H9 (cell line): ENCODE measurements around the gene CTDSPL. TPM values are rescaled to one million over a fixed set of nuclear protein-coding genes. Genes with fewer than 3 reads are reported as not detected.

ENCODE experiments used
- DNase-seq: peaks from one replicate; pipeline ENCODE4 v3.0.0-alpha.2; 2017
- H2AFZ ChIP-seq: one replicate; pipeline ENCODE4 v1.6.1; 2013; ENCODE audit warnings: mild to moderate bottlenecking, low read length, control low read depth, moderate library complexity
- H2AK5ac ChIP-seq: 2 replicates; pipeline ENCODE4 v1.6.1; 2013; ENCODE audit warnings: low read length, control low read depth, mixed read lengths; ENCODE audit not compliant: insufficient read length
- H2BK120ac ChIP-seq: one replicate; pipeline ENCODE4 v1.6.1; 2013; ENCODE audit warnings: low read depth, mild to moderate bottlenecking, low read length, control low read depth, inconsistent platforms; ENCODE audit not compliant: poor library complexity, severe bottlenecking
- H2BK12ac ChIP-seq: 2 replicates; pipeline ENCODE4 v1.6.1; 2013; ENCODE audit warnings: low read length, control low read depth, mixed read lengths, low read depth; ENCODE audit not compliant: insufficient read length
- H2BK15ac ChIP-seq: 2 replicates; pipeline ENCODE4 v1.6.1; 2013; ENCODE audit warnings: low read depth, low read length, control low read depth
- H2BK20ac ChIP-seq: one replicate; pipeline ENCODE4 v1.6.1; 2013; ENCODE audit warnings: low read depth, mild to moderate bottlenecking, low read length, control low read depth, inconsistent platforms; ENCODE audit not compliant: poor library complexity, severe bottlenecking
- H2BK5ac ChIP-seq: 2 replicates; pipeline ENCODE4 v1.6.1; 2013; ENCODE audit warnings: low read length, control low read depth, mixed read lengths; ENCODE audit not compliant: insufficient read length
- H3K14ac ChIP-seq: 2 replicates; pipeline ENCODE4 v1.6.1; 2013; ENCODE audit warnings: low read length, control low read depth; ENCODE audit not compliant: insufficient read depth
- H3K18ac ChIP-seq: 2 replicates; pipeline ENCODE4 v1.6.1; 2013; ENCODE audit warnings: low read depth, mild to moderate bottlenecking, mixed read lengths, low read length, control low read depth; ENCODE audit not compliant: insufficient read length
- H3K23ac ChIP-seq: 2 replicates; pipeline ENCODE4 v1.6.1; 2013; ENCODE audit warnings: low read length, control low read depth, mixed read lengths, low read depth; ENCODE audit not compliant: insufficient read length
- H3K23me2 ChIP-seq: 2 replicates; pipeline ENCODE4 v1.6.1; 2013; ENCODE audit warnings: low read depth, mild to moderate bottlenecking, mixed read lengths, low read length, control low read depth; ENCODE audit not compliant: insufficient read length, poor library complexity, severe bottlenecking
- H3K27ac ChIP-seq: 2 replicates; pipeline ENCODE4 v1.5.1; 2013; ENCODE audit warnings: low read length, control low read depth, mixed read lengths, low read depth; ENCODE audit not compliant: insufficient read length
- H3K27me3 ChIP-seq: 2 replicates; pipeline ENCODE4 v1.6.1; 2013; ENCODE audit warnings: low read length, control low read depth, inconsistent platforms; ENCODE audit not compliant: insufficient read depth
- H3K4ac ChIP-seq: 2 replicates; pipeline ENCODE4 v1.6.1; 2013; ENCODE audit warnings: low read depth, mild to moderate bottlenecking, control low read depth, inconsistent platforms, low read length, moderate library complexity
- H3K4me1 ChIP-seq: 2 replicates; pipeline ENCODE4 v1.6.1; 2013; ENCODE audit warnings: low read length, control low read depth, inconsistent platforms; ENCODE audit not compliant: insufficient read depth
- H3K4me2 ChIP-seq: 2 replicates; pipeline ENCODE4 v1.6.1; 2013; ENCODE audit warnings: low read length, control low read depth, mixed read lengths; ENCODE audit not compliant: insufficient read length, insufficient read depth
- H3K56ac ChIP-seq: 2 replicates; pipeline ENCODE4 v1.6.1; 2013; ENCODE audit warnings: low read depth, mild to moderate bottlenecking, mixed read lengths, low read length, control low read depth; ENCODE audit not compliant: insufficient read length
- H3K79me1 ChIP-seq: 2 replicates; pipeline ENCODE4 v1.6.1; 2013; ENCODE audit warnings: low read depth, mild to moderate bottlenecking, moderate library complexity, low read length, control low read depth, inconsistent platforms; ENCODE audit not compliant: insufficient read depth, poor library complexity, severe bottlenecking
- H3K79me2 ChIP-seq: 2 replicates; pipeline ENCODE4 v1.6.1; 2013; ENCODE audit warnings: low read length, control low read depth, inconsistent platforms; ENCODE audit not compliant: insufficient read depth
- H3K9ac ChIP-seq: 2 replicates; pipeline ENCODE4 v1.6.1; 2013; ENCODE audit warnings: low read length, control low read depth, mixed read lengths; ENCODE audit not compliant: insufficient read length; ENCODE audit errors: extremely low read depth
- H3K9me3 ChIP-seq: one replicate; pipeline ENCODE4 v1.6.1; 2013; ENCODE audit warnings: low read depth, low read length, inconsistent platforms; ENCODE audit not compliant: control insufficient read depth
- H3T11ph ChIP-seq: one replicate; pipeline ENCODE4 v1.6.1; 2013; ENCODE audit warnings: mild to moderate bottlenecking, low read length, control low read depth, inconsistent platforms
- H4K20me1 ChIP-seq: one replicate; pipeline ENCODE4 v1.6.1; 2013; ENCODE audit not compliant: control insufficient read depth, insufficient read length, insufficient read depth
- H4K5ac ChIP-seq: 2 replicates; pipeline ENCODE4 v1.6.1; 2013; ENCODE audit warnings: low read depth, mild to moderate bottlenecking, mixed read lengths, low read length, control low read depth; ENCODE audit not compliant: insufficient read length
- H4K8ac ChIP-seq: replicated peaks from 2 replicates; pipeline ENCODE4 v1.6.1; 2013; ENCODE audit warnings: low read length, control low read depth, mixed read lengths, low read depth; ENCODE audit not compliant: insufficient read length
- H4K91ac ChIP-seq: 2 replicates; pipeline ENCODE4 v1.6.1; 2013; ENCODE audit warnings: low read depth, mild to moderate bottlenecking, moderate library complexity, mixed read lengths, low read length, control low read depth; ENCODE audit not compliant: insufficient read length
- H3K27ac Mint-ChIP-seq, 3 experiments: 2 replicates in 2 of 3; 3 replicates in 1 of 3; pipeline ENCODE4 v1.8.0; 2020 to 2021; ENCODE audit warnings: mixed read lengths in 3 of 3, mild to moderate bottlenecking in 1 of 3, moderate library complexity in 1 of 3
- H3K27me3 Mint-ChIP-seq: 2 replicates; pipeline ENCODE4 v1.8.0; 2021; ENCODE audit warnings: low read depth, mild to moderate bottlenecking, moderate library complexity, mixed read lengths
- H3K36me3 Mint-ChIP-seq, 3 experiments: 2 replicates in 2 of 3; 3 replicates in 1 of 3; pipeline ENCODE4 v1.8.0; 2020 to 2021; ENCODE audit warnings: low read depth in 3 of 3, mixed read lengths in 3 of 3; ENCODE audit not compliant: insufficient read depth in 1 of 3
- H3K4me1 Mint-ChIP-seq, 2 experiments: 2 replicates each; pipeline ENCODE4 v1.8.0; 2020; ENCODE audit warnings: mixed read lengths in 2 of 2
- H3K4me3 Mint-ChIP-seq, 2 experiments: 2 replicates in 1 of 2; 3 replicates in 1 of 2; pipeline ENCODE4 v1.8.0; 2020 to 2021; ENCODE audit warnings: mild to moderate bottlenecking in 2 of 2, mixed read lengths in 2 of 2, moderate library complexity in 1 of 2
- H3K9me3 Mint-ChIP-seq, 2 experiments: 2 replicates in 1 of 2; 3 replicates in 1 of 2; pipeline ENCODE4 v1.8.0; 2020; ENCODE audit warnings: mild to moderate bottlenecking in 2 of 2, mixed read lengths in 2 of 2, moderate library complexity in 1 of 2
- WGBS: extraction: QIAGEN DNeasy Blood & Tissue Kit; methylation state at CpG from one replicate; pipeline ENCODE4 v1.1.7; 2013; ENCODE audit warnings: missing lambda C conversion rate, low lambda C conversion rate, mixed read lengths; ENCODE audit not compliant: insufficient read length; ENCODE audit errors: extremely low coverage; 5-methylcytosine and 5-hydroxymethylcytosine counted together
- total RNA-seq: library from RNA; stranded (reverse); gene quantifications from 2 replicates; pipeline ENCODE4 v1.2.1, GENCODE V29; 2021
- TF ChIP-seq, protein P1 (sequence below): fragments of 200-600 bp; sonication (generic); conservative IDR thresholded peaks from 3 replicates; pipeline ENCODE4 v1.8.0; 2021; ENCODE audit warnings: antibody characterized with exemption, mild to moderate bottlenecking

CTDSPL gene
- total RNA-seq, 1 experiment from 2014 or later = 20.8 TPM

DNA sequence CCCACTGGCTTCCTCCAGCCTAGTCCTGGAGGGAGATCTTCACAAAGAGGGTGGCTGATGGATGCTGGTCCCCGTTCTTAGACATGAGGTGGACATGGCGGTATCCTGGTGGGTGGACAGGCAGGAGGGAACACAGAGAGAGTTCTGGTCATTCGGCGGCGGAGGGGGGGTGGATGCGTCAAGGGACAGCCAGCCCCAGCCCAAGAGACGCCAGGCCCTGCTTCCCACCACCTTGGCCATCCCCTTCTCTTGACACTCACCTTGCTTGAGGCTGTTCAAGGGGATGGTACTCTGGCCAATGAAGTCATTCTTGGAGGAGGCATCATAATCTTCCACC is 146.0 kb downstream of the CTDSPL start:
- H3K9me3 Mint-ChIP-seq = no peaks in the 10 kb centered on the region; a peak in 1 of 5 replicates
- H2BK20ac ChIP-seq = no peak overlapping the region
- no CpG with 5 or more reads among the region's 7 CpGs for WGBS

More for the DNA sequence above, 146.0 kb downstream of the CTDSPL start:
- Histone ChIP-seq H2BK15ac (no peak overlapping the region), H2BK120ac (no peak overlapping the region), H3K9me3 (no peaks in the 10 kb centered on the region), H3K14ac (no peak overlapping the region), H3K27me3 (no peaks in the 10 kb centered on the region), H4K20me1 (no peaks in the 10 kb centered on the region), H3K23me2 (no peaks in the 10 kb centered on the region), H3K4ac (no peak overlapping the region), H3K56ac (no peak overlapping the region), H3K4me1 (no peaks in the 10 kb centered on the region), H3K9ac (no peak overlapping the region), H2AK5ac (no peak overlapping the region), H4K91ac (no peak overlapping the region), H3K79me2 (no peaks in the 10 kb centered on the region), H3K79me1 (no peaks in the 10 kb centered on the region), H2AFZ (no peak overlapping the region), H3K4me2 (no peak overlapping the region), H3T11ph (no peak overlapping the region), H4K5ac (no peak overlapping the region), H3K18ac (no peak overlapping the region), H3K23ac (no peak overlapping the region), H2BK5ac (no peak overlapping the region), H2BK12ac (no peak overlapping the region), H3K27ac (no peak overlapping the region), H4K8ac (no peak overlapping the region)
- DNase-seq = no peak
- Mint-ChIP-seq H3K4me1 (peaks cover 7 to 8% of the 10 kb centered on the region in 2 experiments), H3K36me3 (peaks cover 0 to 17% (median 16%) of the 10 kb centered on the region in 3 experiments; a peak in 6 of 7 replicates), H3K27ac (no peak overlapping the region; a peak in 1 of 7 replicates), H3K4me3 (no peak overlapping the region), H3K27me3 (no peaks in the 10 kb centered on the region)
- TF ChIP-seq, protein P1, sequence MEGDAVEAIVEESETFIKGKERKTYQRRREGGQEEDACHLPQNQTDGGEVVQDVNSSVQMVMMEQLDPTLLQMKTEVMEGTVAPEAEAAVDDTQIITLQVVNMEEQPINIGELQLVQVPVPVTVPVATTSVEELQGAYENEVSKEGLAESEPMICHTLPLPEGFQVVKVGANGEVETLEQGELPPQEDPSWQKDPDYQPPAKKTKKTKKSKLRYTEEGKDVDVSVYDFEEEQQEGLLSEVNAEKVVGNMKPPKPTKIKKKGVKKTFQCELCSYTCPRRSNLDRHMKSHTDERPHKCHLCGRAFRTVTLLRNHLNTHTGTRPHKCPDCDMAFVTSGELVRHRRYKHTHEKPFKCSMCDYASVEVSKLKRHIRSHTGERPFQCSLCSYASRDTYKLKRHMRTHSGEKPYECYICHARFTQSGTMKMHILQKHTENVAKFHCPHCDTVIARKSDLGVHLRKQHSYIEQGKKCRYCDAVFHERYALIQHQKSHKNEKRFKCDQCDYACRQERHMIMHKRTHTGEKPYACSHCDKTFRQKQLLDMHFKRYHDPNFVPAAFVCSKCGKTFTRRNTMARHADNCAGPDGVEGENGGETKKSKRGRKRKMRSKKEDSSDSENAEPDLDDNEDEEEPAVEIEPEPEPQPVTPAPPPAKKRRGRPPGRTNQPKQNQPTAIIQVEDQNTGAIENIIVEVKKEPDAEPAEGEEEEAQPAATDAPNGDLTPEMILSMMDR = no peak
